SK-N-SH (cell line): Measurements from ENCODE around the gene MVB12B. TPM values are rescaled to one million over a fixed set of nuclear protein-coding genes. Genes with fewer than 3 reads are reported as not detected.

Experiments used
- CTCF ChIA-PET: fragments of 300-600, 350-600 bp; formaldehyde crosslinking; extraction: SDS; loops from one replicate; lab custom pipeline; 2021; lab: Yijun Ruan, JAX
- POLR2A ChIA-PET: fragments of 350-600 bp; sonication (Branson Sonifier 250); formaldehyde crosslinking; extraction: SDS; loops from one replicate; lab custom pipeline; 2020; ENCODE audit warnings: antibody characterized with exemption, inconsistent platforms; lab: Yijun Ruan, JAX
- DNase-seq: peaks from one replicate; pipeline ENCODE4 v3.0.0; 2012
- H2AFZ ChIP-seq: fragments of 200-600 bp; sonication (generic); 2 replicates; pipeline ENCODE4 v1.8.1; 2016; ENCODE audit warnings: antibody characterized with exemption, mild to moderate bottlenecking, low read depth
- H3F3A ChIP-seq: fragments of 200-600 bp; sonication (generic); replicated peaks from 2 replicates; pipeline ENCODE3; 2016; ENCODE audit warnings: antibody characterized with exemption, mild to moderate bottlenecking; ENCODE audit not compliant: insufficient read depth
- H3K27ac ChIP-seq, 2 experiments: fragments of 200-500 bp in 1 of 2; fragments of 200-600 bp in 1 of 2; sonication (Bioruptor generic) in 1 of 2; sonication (generic), shearing (Covaris generic) in 1 of 2; 2 replicates each; pipeline versions ENCODE4 v1.5.1 to v1.6.1; 2014 to 2016; ENCODE audit warnings: low read depth in 2 of 2, inconsistent platforms in 1 of 2, low read length in 1 of 2, mild to moderate bottlenecking in 1 of 2, mixed read lengths in 1 of 2
- H3K27me3 ChIP-seq: fragments of 200-600 bp; sonication (generic), shearing (Covaris generic); 2 replicates; pipeline ENCODE4 v1.6.1; 2016; ENCODE audit warnings: mixed run types; ENCODE audit not compliant: insufficient read depth
- H3K36me3 ChIP-seq, 2 experiments: fragments of 200-500 bp in 1 of 2; fragments of 200-600 bp in 1 of 2; sonication (Bioruptor generic) in 1 of 2; sonication (generic) in 1 of 2; replicated peaks in 1 of 2; 2 replicates each; pipeline versions ENCODE3 to v1.5.1; 2014 to 2016; ENCODE audit warnings: low read length in 1 of 2, mild to moderate bottlenecking in 1 of 2; ENCODE audit not compliant: insufficient read depth in 2 of 2, control insufficient read depth in 1 of 2
- H3K4me1 ChIP-seq, 2 experiments: fragments of 200-500 bp in 1 of 2; fragments of 200-600 bp in 1 of 2; sonication (Bioruptor generic) in 1 of 2; sonication (generic), shearing (Covaris generic) in 1 of 2; 2 replicates each; pipeline versions ENCODE4 v1.5.1 to v1.6.1; 2014 to 2016; ENCODE audit warnings: low read depth in 1 of 2, low read length in 1 of 2, mixed run types in 1 of 2; ENCODE audit not compliant: insufficient read depth in 2 of 2, control insufficient read depth in 1 of 2
- H3K4me2 ChIP-seq: fragments of 200-600 bp; sonication (generic), shearing (Covaris generic); 2 replicates; pipeline ENCODE4 v1.6.1; 2017; ENCODE audit warnings: mixed run types
- H3K4me3 ChIP-seq, 2 experiments: fragments of 200-500 bp in 1 of 2; fragments of 200-600 bp in 1 of 2; sonication (Bioruptor generic) in 1 of 2; sonication (generic), shearing (Covaris generic) in 1 of 2; 2 replicates each; pipeline versions ENCODE4 v1.5.1 to v1.8.1; 2014 to 2016; ENCODE audit warnings: low read depth in 2 of 2, inconsistent platforms in 1 of 2, low read length in 1 of 2, mild to moderate bottlenecking in 1 of 2, mixed read lengths in 1 of 2, moderate library complexity in 1 of 2
- H3K79me2 ChIP-seq: fragments of 200-600 bp; sonication (generic); 2 replicates; pipeline ENCODE4 v1.8.1; 2017; ENCODE audit warnings: mild to moderate bottlenecking; ENCODE audit not compliant: insufficient read depth
- H3K9ac ChIP-seq: fragments of 200-600 bp; sonication (generic); 2 replicates; pipeline ENCODE4 v1.6.1; 2017; ENCODE audit warnings: mixed run types
- H3K9me2 ChIP-seq: fragments of 200-600 bp; sonication (generic); 2 replicates; pipeline ENCODE4 v1.6.1; 2017; ENCODE audit warnings: mixed run types
- H3K9me3 ChIP-seq: fragments of 200-600 bp; sonication (generic); 2 replicates; pipeline ENCODE4 v1.6.1; 2017; ENCODE audit warnings: mixed run types, mild to moderate bottlenecking, moderate library complexity
- H4K20me1 ChIP-seq: fragments of 200-600 bp; sonication (generic); 2 replicates; pipeline ENCODE4 v1.6.1; 2017; ENCODE audit warnings: mild to moderate bottlenecking, mixed run types; ENCODE audit not compliant: insufficient read depth
- CHD2 ChIP-seq: fragments of 150-350 bp; IDR thresholded peaks from 2 replicates; pipeline ENCODE4 v1.6.1; 2018; ENCODE audit warnings: low read length; ENCODE audit not compliant: partially characterized antibody
- FOSL2 ChIP-seq: IDR thresholded peaks from 2 replicates; pipeline ENCODE4 v1.4.0; 2012; ENCODE audit warnings: low read depth, mild to moderate bottlenecking, moderate library complexity, borderline replicate concordance
- MXI1 ChIP-seq: IDR thresholded peaks from 2 replicates; pipeline ENCODE4 v1.6.1; 2012; ENCODE audit warnings: mild to moderate bottlenecking, low read depth, low read length, improper control_type of control experiment
- NFIC ChIP-seq: IDR thresholded peaks from 2 replicates; pipeline ENCODE4 v1.4.0; 2012; ENCODE audit warnings: borderline replicate concordance
- NRF1 ChIP-seq: IDR thresholded peaks from 2 replicates; pipeline ENCODE4 v1.6.1; 2012; ENCODE audit warnings: low read depth, mild to moderate bottlenecking, low read length
- POLR2AphosphoS5 ChIP-seq: IDR thresholded peaks from 2 replicates; pipeline ENCODE4 v1.6.1; 2012; ENCODE audit warnings: low read depth, low read length
- SIN3A ChIP-seq: IDR thresholded peaks from 2 replicates; pipeline ENCODE4 v1.6.1; 2012; ENCODE audit warnings: low read depth, mild to moderate bottlenecking, low read length, moderate library complexity, borderline replicate concordance
- TAF1 ChIP-seq: IDR thresholded peaks from 2 replicates; pipeline ENCODE4 v1.6.1; 2012; ENCODE audit warnings: low read depth, mild to moderate bottlenecking, low read length, moderate library complexity, borderline replicate concordance
- TCF12 ChIP-seq: IDR thresholded peaks from 2 replicates; pipeline ENCODE4 v1.4.0; 2012
- USF1 ChIP-seq: IDR thresholded peaks from 2 replicates; pipeline ENCODE4 v1.4.0; 2012; ENCODE audit warnings: low read depth, borderline replicate concordance
- YY1 ChIP-seq: IDR thresholded peaks from 2 replicates; pipeline ENCODE4 v1.4.0; 2012; ENCODE audit warnings: low read depth, mild to moderate bottlenecking
- ZBTB33 ChIP-seq: IDR thresholded peaks from 2 replicates; pipeline ENCODE4 v1.4.0; 2012; ENCODE audit warnings: low read depth, borderline replicate concordance
- WGBS: methylation state at CpG from one replicate; pipeline ENCODE4 v1.1.6; 2017; ENCODE audit warnings: low lambda C conversion rate; 5-methylcytosine and 5-hydroxymethylcytosine counted together
- polyA plus RNA-seq, 3 experiments: library from polyadenylated mRNA; depleted of rRNA; stranded (reverse); fragments of >200 nt; gene quantifications; 2 replicates each; pipeline ENCODE4 v1.2.3, GENCODE V29; 2012
- TF ChIP-seq, protein P1 (sequence below): fragments of 200-600 bp; sonication (generic); IDR thresholded peaks from 2 replicates; pipeline ENCODE4 v1.6.1; 2017; ENCODE audit warnings: antibody characterized with exemption, mild to moderate bottlenecking, moderate library complexity
- TF ChIP-seq, protein P2 (sequence below): IDR thresholded peaks from 2 replicates; pipeline ENCODE4 v1.4.0; 2012; ENCODE audit warnings: low read depth
- TF ChIP-seq, protein P3 (sequence below): IDR thresholded peaks from 2 replicates; pipeline ENCODE4 v1.6.1; 2012; ENCODE audit warnings: mild to moderate bottlenecking, low read depth, low read length, moderate library complexity

MVB12B gene
- polyA plus RNA-seq, 1 of the 3 experiments (the other 2 are of a cell fraction) = 5.1 TPM

DNA sequence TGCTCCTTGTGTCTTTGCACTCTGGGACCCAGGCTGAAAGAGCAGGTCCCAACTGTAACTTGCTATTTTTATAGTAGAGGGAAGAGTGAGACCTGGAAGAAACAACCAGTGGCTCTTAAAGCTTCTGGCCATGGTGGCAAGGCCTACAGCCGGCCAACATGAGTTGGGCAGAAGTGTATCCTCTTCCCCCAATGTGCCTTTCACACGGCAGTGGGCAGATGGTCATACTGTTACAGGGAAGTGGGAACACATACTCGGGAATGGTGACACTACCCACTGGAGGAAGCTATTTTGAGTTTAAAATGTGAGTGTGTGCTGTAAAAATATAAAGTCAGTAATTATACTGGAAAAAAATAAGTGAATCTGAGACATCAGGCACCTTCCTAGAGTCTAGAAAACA, 116.0 kb downstream of the MVB12B start:
- H3K4me1 ChIP-seq = peaks cover 0 to 27% of the 10 kb centered on the region in 2 experiments; a peak in 2 of 4 replicates
- TF ChIP-seq NFIC = no peak
- TF ChIP-seq, protein P1, sequence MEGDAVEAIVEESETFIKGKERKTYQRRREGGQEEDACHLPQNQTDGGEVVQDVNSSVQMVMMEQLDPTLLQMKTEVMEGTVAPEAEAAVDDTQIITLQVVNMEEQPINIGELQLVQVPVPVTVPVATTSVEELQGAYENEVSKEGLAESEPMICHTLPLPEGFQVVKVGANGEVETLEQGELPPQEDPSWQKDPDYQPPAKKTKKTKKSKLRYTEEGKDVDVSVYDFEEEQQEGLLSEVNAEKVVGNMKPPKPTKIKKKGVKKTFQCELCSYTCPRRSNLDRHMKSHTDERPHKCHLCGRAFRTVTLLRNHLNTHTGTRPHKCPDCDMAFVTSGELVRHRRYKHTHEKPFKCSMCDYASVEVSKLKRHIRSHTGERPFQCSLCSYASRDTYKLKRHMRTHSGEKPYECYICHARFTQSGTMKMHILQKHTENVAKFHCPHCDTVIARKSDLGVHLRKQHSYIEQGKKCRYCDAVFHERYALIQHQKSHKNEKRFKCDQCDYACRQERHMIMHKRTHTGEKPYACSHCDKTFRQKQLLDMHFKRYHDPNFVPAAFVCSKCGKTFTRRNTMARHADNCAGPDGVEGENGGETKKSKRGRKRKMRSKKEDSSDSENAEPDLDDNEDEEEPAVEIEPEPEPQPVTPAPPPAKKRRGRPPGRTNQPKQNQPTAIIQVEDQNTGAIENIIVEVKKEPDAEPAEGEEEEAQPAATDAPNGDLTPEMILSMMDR = no peak
- no peak for TF ChIP-seq POLR2AphosphoS5
- TF ChIP-seq, protein P2, sequence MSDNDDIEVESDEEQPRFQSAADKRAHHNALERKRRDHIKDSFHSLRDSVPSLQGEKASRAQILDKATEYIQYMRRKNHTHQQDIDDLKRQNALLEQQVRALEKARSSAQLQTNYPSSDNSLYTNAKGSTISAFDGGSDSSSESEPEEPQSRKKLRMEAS = no peak
- TF ChIP-seq FOSL2 = no peak
- no peak for TF ChIP-seq SIN3A
- TF ChIP-seq YY1 = no peak
- no peak for TF ChIP-seq NRF1
- TF ChIP-seq TCF12 = no peak
- TF ChIP-seq CHD2 = no peak
- TF ChIP-seq USF1 = no peak
- TF ChIP-seq MXI1 = no peak
- TF ChIP-seq, protein P3, sequence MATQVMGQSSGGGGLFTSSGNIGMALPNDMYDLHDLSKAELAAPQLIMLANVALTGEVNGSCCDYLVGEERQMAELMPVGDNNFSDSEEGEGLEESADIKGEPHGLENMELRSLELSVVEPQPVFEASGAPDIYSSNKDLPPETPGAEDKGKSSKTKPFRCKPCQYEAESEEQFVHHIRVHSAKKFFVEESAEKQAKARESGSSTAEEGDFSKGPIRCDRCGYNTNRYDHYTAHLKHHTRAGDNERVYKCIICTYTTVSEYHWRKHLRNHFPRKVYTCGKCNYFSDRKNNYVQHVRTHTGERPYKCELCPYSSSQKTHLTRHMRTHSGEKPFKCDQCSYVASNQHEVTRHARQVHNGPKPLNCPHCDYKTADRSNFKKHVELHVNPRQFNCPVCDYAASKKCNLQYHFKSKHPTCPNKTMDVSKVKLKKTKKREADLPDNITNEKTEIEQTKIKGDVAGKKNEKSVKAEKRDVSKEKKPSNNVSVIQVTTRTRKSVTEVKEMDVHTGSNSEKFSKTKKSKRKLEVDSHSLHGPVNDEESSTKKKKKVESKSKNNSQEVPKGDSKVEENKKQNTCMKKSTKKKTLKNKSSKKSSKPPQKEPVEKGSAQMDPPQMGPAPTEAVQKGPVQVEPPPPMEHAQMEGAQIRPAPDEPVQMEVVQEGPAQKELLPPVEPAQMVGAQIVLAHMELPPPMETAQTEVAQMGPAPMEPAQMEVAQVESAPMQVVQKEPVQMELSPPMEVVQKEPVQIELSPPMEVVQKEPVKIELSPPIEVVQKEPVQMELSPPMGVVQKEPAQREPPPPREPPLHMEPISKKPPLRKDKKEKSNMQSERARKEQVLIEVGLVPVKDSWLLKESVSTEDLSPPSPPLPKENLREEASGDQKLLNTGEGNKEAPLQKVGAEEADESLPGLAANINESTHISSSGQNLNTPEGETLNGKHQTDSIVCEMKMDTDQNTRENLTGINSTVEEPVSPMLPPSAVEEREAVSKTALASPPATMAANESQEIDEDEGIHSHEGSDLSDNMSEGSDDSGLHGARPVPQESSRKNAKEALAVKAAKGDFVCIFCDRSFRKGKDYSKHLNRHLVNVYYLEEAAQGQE = no peak
- TF ChIP-seq ZBTB33 = no peak
- TF ChIP-seq TAF1 = no peak
- no peaks in the 10 kb centered on the region for H3K9me3 ChIP-seq
- H3K79me2 ChIP-seq = no peaks in the 10 kb centered on the region
- no peaks in the 10 kb centered on the region for H3F3A ChIP-seq
- H4K20me1 ChIP-seq = no peaks in the 10 kb centered on the region
- ChIA-PET POLR2A (no interaction called here), CTCF (interaction anchor here (1.4 to 2.5 kb wide), 2 partner anchors 49 to 57 kb away, joined by 4 to 7 read pairs; no protein-coding TSS in a partner anchor)
- no peak overlapping the region for H3K27ac ChIP-seq
- H3K36me3 ChIP-seq = peaks cover 2 to 8% of the 10 kb centered on the region in 2 experiments
- no peak overlapping the region for H3K9ac ChIP-seq
- no peak for DNase-seq
- H3K4me3 ChIP-seq = no peak overlapping the region
- no peaks in the 10 kb centered on the region for H3K27me3 ChIP-seq
- H3K9me2 ChIP-seq = no peaks in the 10 kb centered on the region
- H3K4me2 ChIP-seq = no peak overlapping the region
- H2AFZ ChIP-seq = no peak overlapping the region
- WGBS = 98% methylated on average over 3 of the region's 3 CpGs
